Astrocyte (in vitro differentiated cells and primary cell): ENCODE results near the gene S100PBP. TPM values are rescaled to one million over a fixed set of nuclear protein-coding genes. Genes with fewer than 3 reads are reported as not detected.

Experiments
- DNase-seq: peaks from one replicate; pipeline ENCODE4 v3.0.0-alpha.2; 2010; ENCODE audit warnings: low read depth
- FAIRE-seq: peaks from 2 replicates; lab custom pipeline; 2011; peaks lifted over from hg19 to GRCh38; lab: Jason Lieb, UNC
- H2AFZ ChIP-seq: 2 replicates; pipeline ENCODE4 v1.6.0; 2012; ENCODE audit warnings: low read depth, low read length, inconsistent platforms
- H3K27ac ChIP-seq: 2 replicates; pipeline ENCODE4 v1.5.1; 2011; ENCODE audit warnings: low read depth, low read length, inconsistent platforms
- H3K27me3 ChIP-seq: 2 replicates; pipeline ENCODE4 v1.6.0; 2011; ENCODE audit warnings: low read length, inconsistent platforms; ENCODE audit not compliant: insufficient read depth
- H3K36me3 ChIP-seq: 2 replicates; pipeline ENCODE4 v1.5.1; 2011; ENCODE audit warnings: low read length, inconsistent platforms; ENCODE audit not compliant: insufficient read depth
- H3K4me1 ChIP-seq: 2 replicates; pipeline ENCODE4 v1.5.1; 2011; ENCODE audit warnings: low read length, inconsistent platforms; ENCODE audit not compliant: insufficient read depth
- H3K4me2 ChIP-seq: 2 replicates; pipeline ENCODE4 v1.6.0; 2012; ENCODE audit warnings: low read length, inconsistent platforms
- H3K4me3 ChIP-seq: 2 replicates; pipeline ENCODE4 v1.5.1; 2011; ENCODE audit warnings: low read depth, mild to moderate bottlenecking, low read length, inconsistent platforms; ENCODE audit not compliant: insufficient read depth
- H3K79me2 ChIP-seq: 2 replicates; pipeline ENCODE4 v1.6.0; 2012; ENCODE audit warnings: mild to moderate bottlenecking, low read length, inconsistent platforms; ENCODE audit not compliant: insufficient read depth
- H3K9ac ChIP-seq: 2 replicates; pipeline ENCODE4 v1.6.0; 2012; ENCODE audit warnings: mild to moderate bottlenecking, low read length, inconsistent platforms
- H3K9me3 ChIP-seq: 2 replicates; pipeline ENCODE4 v1.5.1; 2012; ENCODE audit warnings: low read depth, mild to moderate bottlenecking, low read length, inconsistent platforms; ENCODE audit not compliant: insufficient read depth
- H4K20me1 ChIP-seq: 2 replicates; pipeline ENCODE4 v1.6.0; 2012; ENCODE audit warnings: low read length, inconsistent platforms; ENCODE audit not compliant: insufficient read depth
- H3K27ac Mint-ChIP-seq: one replicate; pipeline ENCODE4 v1.8.0; 2021; ENCODE audit warnings: mild to moderate bottlenecking, mixed read lengths; ENCODE audit not compliant: unreplicated experiment
- H3K27me3 Mint-ChIP-seq: one replicate; pipeline ENCODE4 v1.8.0; 2021; ENCODE audit warnings: low read depth, mixed read lengths; ENCODE audit not compliant: unreplicated experiment
- H3K36me3 Mint-ChIP-seq: one replicate; pipeline ENCODE4 v1.8.0; 2021; ENCODE audit warnings: low read depth, mixed read lengths; ENCODE audit not compliant: unreplicated experiment
- H3K4me1 Mint-ChIP-seq: one replicate; pipeline ENCODE4 v1.8.0; 2021; ENCODE audit warnings: low read depth, mixed read lengths; ENCODE audit not compliant: unreplicated experiment
- H3K4me3 Mint-ChIP-seq: one replicate; pipeline ENCODE4 v1.8.0; 2021; ENCODE audit warnings: mild to moderate bottlenecking, moderate library complexity, mixed read lengths; ENCODE audit not compliant: unreplicated experiment
- H3K9me3 Mint-ChIP-seq: one replicate; pipeline ENCODE4 v1.8.0; 2021; ENCODE audit warnings: mild to moderate bottlenecking, mixed read lengths; ENCODE audit not compliant: unreplicated experiment
- EZH2 ChIP-seq: IDR thresholded peaks from 2 replicates; pipeline ENCODE4 v1.6.1; 2012; ENCODE audit warnings: mild to moderate bottlenecking, low read length, inconsistent platforms; ENCODE audit not compliant: insufficient read depth
- total RNA-seq: library from RNA; stranded (reverse); gene quantifications from 2 replicates; pipeline ENCODE4 v1.2.1, GENCODE V29; 2021
- TF ChIP-seq, protein P1 (sequence below): IDR thresholded peaks from 2 replicates; pipeline ENCODE4 v1.5.1; 2011; ENCODE audit warnings: low read depth, mild to moderate bottlenecking, inconsistent platforms, low read length, moderate library complexity; ENCODE audit not compliant: insufficient read depth

The S100PBP gene
- total RNA-seq, 1 donor from 2014 or later, result 40.3 TPM

DNA sequence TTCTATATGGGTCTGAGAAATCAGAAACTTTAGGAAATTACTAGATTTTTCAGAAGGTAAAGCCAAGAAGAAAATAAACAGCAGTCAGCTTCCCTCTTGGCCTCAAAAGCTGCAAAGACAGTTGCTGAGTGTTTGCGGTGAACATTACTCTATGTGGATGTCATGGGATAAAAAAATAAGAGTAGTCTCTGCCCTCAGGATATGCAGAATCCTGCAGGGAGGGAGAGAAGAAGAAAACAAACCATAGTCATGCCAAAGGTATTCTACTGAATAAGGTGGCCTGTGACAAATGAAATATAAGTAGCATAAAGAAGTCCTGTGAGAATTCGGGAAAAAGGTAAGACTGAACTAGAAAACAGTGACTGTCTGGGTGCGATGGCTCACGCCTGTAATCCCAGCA lies 19.3 kb upstream of the S100PBP start:
- Histone ChIP-seq H3K36me3 (peaks cover 8% of the 10 kb centered on the region), H3K79me2 (peaks cover 27% of the 10 kb centered on the region), H3K4me2 (peak overlapping the region; percentile 76), H3K9me3 (no peaks in the 10 kb centered on the region), H4K20me1 (peaks cover 4% of the 10 kb centered on the region), H3K4me1 (peaks cover 46% of the 10 kb centered on the region), H3K4me3 (no peak overlapping the region), H3K9ac (peak overlapping the region; percentile 77), H3K27ac (peak overlapping the region; percentile 93), H3K27me3 (no peaks in the 10 kb centered on the region), H2AFZ (no peak overlapping the region)
- DNase-seq (peak; percentile 85), FAIRE-seq (no peak)
- Mint-ChIP-seq H3K9me3 (no peaks in the 10 kb centered on the region), H3K27me3 (no peaks in the 10 kb centered on the region), H3K36me3 (peaks cover 32% of the 10 kb centered on the region), H3K4me1 (peaks cover 21% of the 10 kb centered on the region), H3K4me3 (no peak overlapping the region), H3K27ac (no peak overlapping the region)
- TF ChIP-seq EZH2, result no peak
- TF ChIP-seq, protein P1, sequence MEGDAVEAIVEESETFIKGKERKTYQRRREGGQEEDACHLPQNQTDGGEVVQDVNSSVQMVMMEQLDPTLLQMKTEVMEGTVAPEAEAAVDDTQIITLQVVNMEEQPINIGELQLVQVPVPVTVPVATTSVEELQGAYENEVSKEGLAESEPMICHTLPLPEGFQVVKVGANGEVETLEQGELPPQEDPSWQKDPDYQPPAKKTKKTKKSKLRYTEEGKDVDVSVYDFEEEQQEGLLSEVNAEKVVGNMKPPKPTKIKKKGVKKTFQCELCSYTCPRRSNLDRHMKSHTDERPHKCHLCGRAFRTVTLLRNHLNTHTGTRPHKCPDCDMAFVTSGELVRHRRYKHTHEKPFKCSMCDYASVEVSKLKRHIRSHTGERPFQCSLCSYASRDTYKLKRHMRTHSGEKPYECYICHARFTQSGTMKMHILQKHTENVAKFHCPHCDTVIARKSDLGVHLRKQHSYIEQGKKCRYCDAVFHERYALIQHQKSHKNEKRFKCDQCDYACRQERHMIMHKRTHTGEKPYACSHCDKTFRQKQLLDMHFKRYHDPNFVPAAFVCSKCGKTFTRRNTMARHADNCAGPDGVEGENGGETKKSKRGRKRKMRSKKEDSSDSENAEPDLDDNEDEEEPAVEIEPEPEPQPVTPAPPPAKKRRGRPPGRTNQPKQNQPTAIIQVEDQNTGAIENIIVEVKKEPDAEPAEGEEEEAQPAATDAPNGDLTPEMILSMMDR, result no peak

DNA sequence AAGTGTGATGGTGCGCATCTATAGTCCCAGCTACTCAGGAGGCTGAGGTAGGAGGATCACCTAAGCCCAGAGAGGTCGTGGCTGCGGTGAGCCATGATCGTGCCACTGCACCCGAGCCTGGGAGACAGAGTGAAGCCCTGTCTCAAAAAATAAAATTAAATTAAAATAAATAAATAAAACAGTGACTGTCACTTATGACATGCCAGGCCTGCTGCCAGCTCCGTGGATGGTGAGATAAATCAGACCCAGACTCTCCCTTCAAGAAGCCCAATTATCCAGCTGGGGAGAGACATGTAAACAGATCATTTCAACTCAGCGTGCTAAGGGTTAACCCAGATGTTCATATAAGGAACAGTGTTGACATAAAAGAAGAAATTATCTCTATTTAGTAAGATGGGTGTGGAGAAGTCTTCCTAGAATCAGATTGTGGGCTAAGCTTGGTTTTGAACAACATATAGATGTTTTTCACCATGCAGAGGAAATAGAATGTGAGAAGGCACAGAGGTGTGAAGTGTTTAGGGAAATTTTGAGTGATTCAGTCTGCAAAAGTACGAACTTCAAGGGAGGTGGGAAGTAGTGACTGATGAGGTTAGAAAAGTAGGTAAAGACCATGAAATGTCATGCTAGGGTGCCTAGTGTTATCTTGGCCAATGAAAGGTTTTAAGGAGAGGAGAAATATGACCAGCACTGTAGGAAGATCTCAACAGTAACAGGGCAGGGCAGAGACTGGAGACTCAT lies 18.6 kb upstream of the S100PBP start:
- peaks cover 27% of the 10 kb centered on the region for H3K79me2 ChIP-seq
- no peak for FAIRE-seq
- no peak overlapping the region for H3K4me3 ChIP-seq
- no peak for DNase-seq
- no peaks in the 10 kb centered on the region for H3K9me3 ChIP-seq
- no peaks in the 10 kb centered on the region for H3K27me3 ChIP-seq
- H3K36me3 ChIP-seq, result peaks cover 8% of the 10 kb centered on the region
- Mint-ChIP-seq H3K27me3 (no peaks in the 10 kb centered on the region), H3K27ac (no peak overlapping the region), H3K36me3 (peaks cover 37% of the 10 kb centered on the region), H3K9me3 (no peaks in the 10 kb centered on the region), H3K4me1 (peaks cover 21% of the 10 kb centered on the region), H3K4me3 (no peak overlapping the region)
- peaks cover 4% of the 10 kb centered on the region for H4K20me1 ChIP-seq
- TF ChIP-seq EZH2, result no peak
- TF ChIP-seq, protein P1, result no peak
- peak overlapping the region; percentile 77 for H3K9ac ChIP-seq
- H3K4me1 ChIP-seq, result peaks cover 46% of the 10 kb centered on the region
- peak overlapping the region; percentile 76 for H3K4me2 ChIP-seq
- peak overlapping the region; percentile 93 for H3K27ac ChIP-seq
- no peak overlapping the region for H2AFZ ChIP-seq
